Activated naive CD4-positive, alpha-beta T cell treated with Interleukin-2 at 50 U/mL for 16 hours (primary cell): ENCODE results near the gene TEKT1.

Experiments used
- DNase-seq: peaks from one replicate; pipeline ENCODE4 v3.0.0-alpha.2; 2020

Gene TEKT1

DNA sequence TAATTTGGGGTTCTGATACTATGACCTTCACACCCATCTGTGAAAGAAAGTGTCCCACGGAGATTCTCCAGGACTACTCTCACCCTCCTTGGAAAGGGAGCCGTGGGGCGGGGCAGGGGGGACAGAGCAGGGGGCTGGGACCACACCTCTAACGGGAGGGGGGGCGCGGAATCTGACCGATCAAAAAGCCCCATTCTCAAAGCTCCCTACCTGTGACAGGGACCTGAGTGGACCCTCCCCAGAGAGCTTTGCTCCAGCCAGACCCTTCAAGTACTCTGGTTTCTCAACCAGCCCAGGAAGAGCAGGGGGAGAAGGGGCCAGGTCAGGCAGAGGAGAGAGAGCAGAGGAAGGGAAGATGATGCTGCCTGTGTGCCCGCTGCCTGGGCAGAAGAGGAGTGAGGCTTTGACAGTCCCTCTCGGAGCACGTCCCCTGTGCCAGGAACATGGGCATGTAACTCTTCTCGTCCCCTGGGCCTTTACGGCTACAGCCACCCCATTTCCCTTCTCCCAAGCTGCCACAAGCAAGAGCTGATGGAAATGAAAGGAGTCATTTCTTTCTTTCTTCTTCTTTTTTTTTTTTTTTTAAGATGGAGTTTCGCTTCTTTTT, 75.0 kb downstream of the TEKT1 start:
- DNase-seq: no peak

DNA sequence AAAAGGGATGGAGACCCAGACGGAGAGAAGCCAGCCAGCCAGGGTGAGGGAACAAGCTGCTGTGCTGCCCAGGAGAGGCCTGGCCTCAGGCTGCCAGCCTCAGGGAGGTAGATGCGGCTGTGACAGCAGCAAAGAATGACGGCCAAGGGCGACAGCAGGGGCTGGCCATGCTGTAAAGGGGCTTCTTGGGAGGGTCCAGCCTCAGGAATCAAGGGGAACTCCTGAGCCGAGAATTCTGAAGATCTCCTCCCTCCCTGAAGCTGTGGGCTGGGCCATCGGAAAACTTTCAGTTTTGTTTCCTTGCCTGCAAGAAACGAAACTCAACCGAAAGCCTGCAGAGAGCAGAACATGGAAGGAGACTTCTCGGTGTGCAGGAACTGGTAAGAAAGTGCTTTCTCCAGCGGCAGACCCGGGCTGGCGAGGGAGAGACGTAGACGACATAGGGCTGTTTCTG, 75.8 kb downstream of the TEKT1 start, which contains the start of gene XAF1:
TSS of gene XAF1 (plus strand) at position 316 of the 454 bp plus-strand sequence. CDS start at position 349, 33 bp downstream.
- peak; percentile 50 for DNase-seq

DNA sequence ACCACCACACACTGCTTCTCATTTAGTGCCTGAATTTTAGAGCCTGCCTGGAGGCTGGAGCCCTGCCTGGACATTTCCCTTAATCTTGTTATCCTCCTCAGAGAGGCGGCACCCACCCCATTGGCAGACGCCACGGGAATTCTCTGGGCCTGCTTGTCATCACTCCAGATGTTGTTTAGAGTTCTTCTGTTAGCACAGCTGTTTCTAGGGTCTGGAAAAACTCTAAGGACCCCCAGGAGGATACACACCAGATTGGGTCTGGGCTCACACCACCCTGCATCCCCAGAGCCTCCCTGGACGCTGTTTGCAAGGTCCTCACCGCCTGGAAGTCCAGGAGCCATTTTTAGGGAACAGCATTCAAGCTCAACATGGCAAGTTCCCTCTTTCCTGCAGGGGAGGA, 76.2 kb downstream of the TEKT1 start:
- DNase-seq: no peak

DNA sequence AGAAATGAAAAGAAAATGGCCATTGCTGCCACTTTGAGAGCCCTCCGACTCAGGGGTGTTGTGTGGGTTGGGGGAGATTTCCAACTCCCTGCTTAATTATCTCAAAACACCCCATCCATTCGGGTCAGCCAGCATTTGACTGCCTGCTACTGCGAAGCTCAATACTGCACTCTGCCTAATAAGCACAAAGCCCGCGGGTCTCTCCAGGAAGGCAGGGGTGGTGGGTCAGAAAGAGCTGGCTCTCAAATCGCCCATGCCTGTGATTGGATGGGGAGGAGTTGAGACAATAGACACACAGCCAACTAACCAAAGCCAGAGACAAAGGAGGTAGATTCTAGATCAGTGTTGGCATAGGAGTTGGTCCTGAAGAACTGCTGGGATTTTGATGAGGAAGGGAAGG, 78.0 kb downstream of the TEKT1 start:
- no peak for DNase-seq

DNA sequence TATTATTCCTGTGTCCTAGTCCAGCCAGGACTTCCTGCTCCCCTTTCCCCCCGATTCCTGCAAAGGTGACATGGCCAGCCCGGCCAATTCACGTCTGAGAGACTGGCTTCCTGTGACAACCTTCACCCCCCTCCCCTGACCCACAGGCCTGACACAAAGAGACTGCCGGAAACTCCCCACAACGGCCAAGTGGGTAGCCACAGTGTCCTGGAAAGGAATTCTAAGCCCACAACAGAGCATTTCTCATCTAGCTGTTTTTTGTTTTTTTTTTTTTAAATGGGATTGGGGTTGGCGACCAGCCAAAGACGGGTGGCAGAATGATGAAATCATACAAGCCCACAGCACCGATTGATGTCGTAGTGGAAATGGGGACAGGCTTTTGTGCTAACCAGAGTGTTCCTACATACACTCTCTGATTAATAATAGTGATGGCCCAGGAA, 78.5 kb downstream of the TEKT1 start:
- no peak for DNase-seq

DNA sequence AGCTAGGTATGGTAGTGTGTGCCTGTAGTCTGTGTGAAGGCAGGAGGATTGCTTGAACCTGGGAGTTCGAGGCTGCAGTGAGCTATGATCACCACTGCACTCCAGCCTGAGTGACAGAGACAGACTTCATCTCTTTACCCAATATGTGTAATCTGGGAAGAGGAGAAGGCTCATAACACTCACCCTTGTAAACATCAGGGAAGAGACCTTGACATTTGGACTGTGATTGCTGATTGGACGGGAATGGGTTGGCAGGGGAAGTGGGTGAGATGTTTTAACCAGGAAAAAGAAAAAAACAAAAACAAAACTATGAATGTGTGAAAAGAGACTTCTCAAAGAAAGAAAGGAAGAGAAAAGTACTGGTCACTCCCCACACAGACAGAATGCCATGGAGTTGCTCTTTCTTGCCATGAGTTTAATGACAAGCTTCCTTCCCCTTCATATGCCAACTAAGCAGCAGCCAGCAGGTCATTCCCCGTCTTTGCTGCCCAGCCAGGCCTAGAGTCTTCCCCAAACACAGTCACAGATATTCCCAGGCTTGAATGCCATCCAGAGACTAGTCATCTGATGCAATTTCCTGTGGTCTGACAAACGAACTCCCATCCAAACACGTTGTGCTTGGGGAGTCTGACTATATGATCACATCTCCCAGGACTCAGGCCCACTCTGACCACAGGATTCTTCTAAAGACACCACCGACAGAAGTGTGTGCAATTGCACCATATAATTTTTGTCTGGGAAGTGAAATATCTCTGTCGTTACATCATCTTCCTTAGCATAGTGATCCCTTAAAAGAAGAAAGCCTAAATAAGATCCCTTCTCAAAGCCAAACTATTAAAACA, 79.2 kb downstream of the TEKT1 start:
- DNase-seq: no peak

DNA sequence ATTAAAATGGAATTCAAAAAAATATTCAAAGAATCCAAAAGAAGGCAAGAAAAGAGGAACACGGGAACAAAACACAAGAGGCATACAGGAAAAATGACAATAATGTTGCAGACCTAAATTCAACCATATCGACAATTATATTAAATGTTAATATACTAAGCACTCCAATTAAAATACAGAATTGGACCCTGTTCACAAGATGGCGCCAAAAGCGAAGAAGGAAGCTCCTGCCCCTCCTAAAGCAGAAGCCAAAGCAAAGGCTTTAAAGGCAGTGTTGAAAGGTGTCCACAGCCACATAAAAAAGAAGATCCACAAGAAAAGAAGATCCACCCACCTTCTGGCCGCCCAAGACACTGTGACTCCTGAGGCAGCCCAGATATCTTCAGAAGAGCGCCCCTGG, 82.0 kb downstream of the TEKT1 start:
- DNase-seq: no peak

DNA sequence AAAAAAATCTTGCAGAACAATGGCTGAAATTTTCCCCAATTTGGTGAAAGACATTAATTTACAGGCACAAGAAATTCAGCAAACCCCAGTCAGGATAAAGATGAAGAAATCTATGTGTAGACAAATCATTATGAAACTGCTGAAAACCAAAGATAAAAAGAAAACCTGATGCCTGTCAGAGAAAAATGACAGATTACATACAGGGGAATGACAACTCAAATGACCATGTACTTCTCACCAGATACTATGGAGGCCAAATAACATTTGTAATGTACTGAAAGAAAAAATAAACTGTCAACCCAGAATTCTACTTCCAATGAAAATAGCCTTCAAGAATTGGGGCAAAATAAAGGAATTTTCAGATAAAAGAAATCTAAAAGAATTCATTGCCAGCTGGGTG, 82.9 kb downstream of the TEKT1 start:
- no peak for DNase-seq
